HG02759 (cell line): ENCODE measurements around the gene LGALS14.

Experiments
- ATAC-seq: cut with Tn5 transposase; IDR thresholded peaks from one replicate; pipeline ENCODE4 v1.9.1; 2021; ENCODE audit warnings: mild to moderate bottlenecking, moderate library complexity; ENCODE audit not compliant: unreplicated experiment

Gene LGALS14

GRCh38 chr19:39745643-39746042 is 41.4 kb downstream of the LGALS14 start:
- no peak for ATAC-seq

- no peak for ATAC-seq
Measured at GRCh38 chr19:39746836-39747529, 42.7 kb downstream of the LGALS14 start.

- ATAC-seq: no peak
Measured at GRCh38 chr19:39749981-39750380, 45.7 kb downstream of the LGALS14 start.

- ATAC-seq: no peak
Measured at GRCh38 chr19:39752390-39752789, 48.1 kb downstream of the LGALS14 start.

- no peak for ATAC-seq
Measured at GRCh38 chr19:39752795-39753194, 48.5 kb downstream of the LGALS14 start.

GRCh38 chr19:39754544-39754943 is 50.3 kb downstream of the LGALS14 start:
- no peak for ATAC-seq

- ATAC-seq: no peak
Measured at GRCh38 chr19:39754971-39755370, 50.7 kb downstream of the LGALS14 start.
